Measurements from ENCODE around the gene CRELD2.

CRELD2 gene

GRCh38 chr22:49936018-49936972, 17.9 kb downstream of the CRELD2 start:
- no peak for TF ChIP-seq SIN3A (IDR thresholded peaks at IDR 0.05; ENCODE audit: borderline replicate concordance, insufficient read depth, low read length)
- TF ChIP-seq FOXP2 (optimal IDR thresholded peaks at IDR 0.05; ENCODE audit: borderline replicate concordance, extremely low read depth, extremely low read length, insufficient read depth), result no peak
- no peak for TF ChIP-seq TAF1 (IDR thresholded peaks at IDR 0.05; ENCODE audit: borderline replicate concordance, insufficient read depth, low read length)
- no peak for TF ChIP-seq REST (IDR thresholded peaks at IDR 0.05; ENCODE audit: insufficient read depth in 1 of 2, low read depth in 2 of 2, low read length in 2 of 2)
- no peak for TF ChIP-seq POLR2AphosphoS5 (IDR thresholded peaks at IDR 0.05; ENCODE audit: low read depth, low read length)

GRCh38 chr22:49936973-49937757, 18.7 kb downstream of the CRELD2 start:
- TF ChIP-seq REST (IDR thresholded peaks at IDR 0.05; ENCODE audit: insufficient read depth in 1 of 2, low read depth in 2 of 2, low read length in 2 of 2) (no peak), SIN3A (IDR thresholded peaks at IDR 0.05; ENCODE audit: borderline replicate concordance, insufficient read depth, low read length) (no peak), TAF1 (IDR thresholded peaks at IDR 0.05; ENCODE audit: borderline replicate concordance, insufficient read depth, low read length) (no peak), POLR2AphosphoS5 (IDR thresholded peaks at IDR 0.05; ENCODE audit: low read depth, low read length) (no peak), FOXP2 (optimal IDR thresholded peaks at IDR 0.05; ENCODE audit: borderline replicate concordance, extremely low read depth, extremely low read length, insufficient read depth) (no peak)

- TF ChIP-seq FOXP2 (optimal IDR thresholded peaks at IDR 0.05; ENCODE audit: borderline replicate concordance, extremely low read depth, extremely low read length, insufficient read depth), result peak; percentile 99
- TF ChIP-seq TAF1 (IDR thresholded peaks at IDR 0.05; ENCODE audit: borderline replicate concordance, insufficient read depth, low read length), result no peak
These were observed 19.5 kb downstream of the CRELD2 start for GRCh38 chr22:49937758-49938564.

- TF ChIP-seq POLR2AphosphoS5 (IDR thresholded peaks at IDR 0.05; ENCODE audit: low read depth, low read length) (no peak), REST (IDR thresholded peaks at IDR 0.05; ENCODE audit: insufficient read depth in 1 of 2, low read depth in 2 of 2, low read length in 2 of 2) (no peak), SIN3A (IDR thresholded peaks at IDR 0.05; ENCODE audit: borderline replicate concordance, insufficient read depth, low read length) (no peak), FOXP2 (optimal IDR thresholded peaks at IDR 0.05; ENCODE audit: borderline replicate concordance, extremely low read depth, extremely low read length, insufficient read depth) (no peak)
These were observed 20.2 kb downstream of the CRELD2 start for GRCh38 chr22:49938565-49939136.

Data from PFSK-1 (cell line).